ENCODE results near the gene AHDC1. TPM values are rescaled to one million over a fixed set of nuclear protein-coding genes. Genes with fewer than 3 reads are reported as not detected.

The AHDC1 gene
- total and polyA plus RNA-seq, 5 donors from 2014 or later = 0.07 to 26.2 (median 0.71) TPM

DNA sequence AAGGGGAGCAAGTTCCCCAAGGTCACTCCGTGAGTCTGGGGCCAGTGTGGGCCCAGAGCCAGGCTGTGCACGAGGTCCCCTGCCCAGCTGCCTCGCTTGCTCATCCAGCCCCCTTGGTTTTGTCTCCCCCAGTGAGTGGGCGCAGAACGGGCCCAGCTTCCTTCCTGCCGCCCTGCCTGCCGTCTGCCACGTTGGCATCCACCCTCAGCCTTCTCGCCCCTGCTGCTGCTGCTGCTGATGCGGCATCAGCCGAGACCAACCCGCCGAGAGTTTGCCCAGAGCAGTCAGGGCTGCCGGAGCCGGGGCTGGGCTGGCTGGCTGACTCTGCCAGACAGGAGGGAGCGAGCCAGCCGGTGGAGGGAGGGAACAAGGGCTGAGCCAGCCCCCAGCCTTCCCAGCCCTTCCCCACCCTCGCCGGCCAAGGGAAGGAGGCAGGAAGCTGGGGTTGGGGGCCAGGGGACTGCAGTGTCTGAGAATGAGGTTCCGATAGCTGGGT lies 82.6 kb downstream of the AHDC1 start:
- H3K4me3 ChIP-seq (ENCODE audit: low read depth, low read length) = peak overlapping the region; percentile 87

DNA sequence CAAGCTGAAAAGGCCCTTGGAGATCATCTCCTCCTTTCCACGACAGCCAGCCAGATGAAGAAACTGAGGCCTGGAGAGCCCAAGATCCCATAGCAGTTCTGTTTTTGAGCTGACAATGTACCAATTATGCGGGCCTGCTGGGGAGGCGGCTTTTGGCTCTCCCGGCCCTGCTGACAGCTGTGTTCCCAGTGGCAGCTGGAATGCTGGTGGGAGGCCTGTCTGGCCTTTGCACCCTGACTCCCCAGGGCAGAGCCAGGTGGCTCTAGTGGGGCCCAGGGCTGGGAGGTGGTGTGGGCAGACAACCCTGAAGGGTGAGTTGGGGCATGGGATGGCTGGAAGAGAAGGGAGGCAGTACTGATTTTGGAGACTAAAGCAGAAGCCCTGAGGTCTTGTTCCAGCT lies 83.3 kb downstream of the AHDC1 start:
- no peaks in the 10 kb centered on the region for H3K9me3 Mint-ChIP-seq
- peaks cover 13 to 72% (median 39%) of the 10 kb centered on the region in 4 donors for H3K4me1 Mint-ChIP-seq
- DNase-seq (no peak), ATAC-seq (ENCODE audit: low read depth in 2 of 2) (no peak)
- no peaks in the 10 kb centered on the region for H3K27me3 Mint-ChIP-seq
- Histone ChIP-seq H3K36me3 (ENCODE audit: control insufficient read depth, insufficient read depth, low read length) (no peaks in the 10 kb centered on the region), H3K9me3 (ENCODE audit: control insufficient read depth in 2 of 2, low read length in 2 of 2) (no peaks in the 10 kb centered on the region), H3K4me1 (ENCODE audit: control insufficient read depth, insufficient read depth, low read length, poor library complexity, severe bottlenecking) (peaks cover 52% of the 10 kb centered on the region), H3K27me3 (ENCODE audit: control insufficient read depth, insufficient read depth, low read length) (no peaks in the 10 kb centered on the region), H3K27ac (ENCODE audit: insufficient read depth, low read length, poor library complexity, severe bottlenecking) (peak overlapping the region; percentile 84), H3K4me3 (ENCODE audit: low read depth, low read length) (no peak overlapping the region)
- peak overlapping the region; percentile 70 to 98 (median 95) for H3K4me3 Mint-ChIP-seq
- H3K36me3 Mint-ChIP-seq = no peaks in the 10 kb centered on the region
- peak overlapping the region; percentile 96 to 99 (median 98) for H3K27ac Mint-ChIP-seq

More for the DNA sequence above, 82.6 kb downstream of the AHDC1 start:
- peak overlapping the region; percentile 84 for H3K27ac ChIP-seq (ENCODE audit: insufficient read depth, low read length, poor library complexity, severe bottlenecking)
- Mint-ChIP-seq H3K4me3 (peak overlapping the region; percentile 94 to 98 (median 95)), H3K9me3 (no peaks in the 10 kb centered on the region), H3K27ac (peak overlapping the region; percentile 96 to 99 (median 98)), H3K27me3 (peaks cover 4% of the 10 kb centered on the region), H3K4me1 (peaks cover 18 to 79% (median 45%) of the 10 kb centered on the region in 4 donors), H3K36me3 (no peaks in the 10 kb centered on the region)
- H3K9me3 ChIP-seq (ENCODE audit: control insufficient read depth in 2 of 2, low read length in 2 of 2) = no peaks in the 10 kb centered on the region
- no peaks in the 10 kb centered on the region for H3K27me3 ChIP-seq (ENCODE audit: control insufficient read depth, insufficient read depth, low read length)
- H3K4me1 ChIP-seq (ENCODE audit: control insufficient read depth, insufficient read depth, low read length, poor library complexity, severe bottlenecking) = peaks cover 59% of the 10 kb centered on the region
- peak; percentile 27 to 30 for ATAC-seq (ENCODE audit: low read depth in 2 of 2)
- peak; percentile 20 to 73 (median 51) for DNase-seq
- H3K36me3 ChIP-seq (ENCODE audit: control insufficient read depth, insufficient read depth, low read length) = no peaks in the 10 kb centered on the region

DNA sequence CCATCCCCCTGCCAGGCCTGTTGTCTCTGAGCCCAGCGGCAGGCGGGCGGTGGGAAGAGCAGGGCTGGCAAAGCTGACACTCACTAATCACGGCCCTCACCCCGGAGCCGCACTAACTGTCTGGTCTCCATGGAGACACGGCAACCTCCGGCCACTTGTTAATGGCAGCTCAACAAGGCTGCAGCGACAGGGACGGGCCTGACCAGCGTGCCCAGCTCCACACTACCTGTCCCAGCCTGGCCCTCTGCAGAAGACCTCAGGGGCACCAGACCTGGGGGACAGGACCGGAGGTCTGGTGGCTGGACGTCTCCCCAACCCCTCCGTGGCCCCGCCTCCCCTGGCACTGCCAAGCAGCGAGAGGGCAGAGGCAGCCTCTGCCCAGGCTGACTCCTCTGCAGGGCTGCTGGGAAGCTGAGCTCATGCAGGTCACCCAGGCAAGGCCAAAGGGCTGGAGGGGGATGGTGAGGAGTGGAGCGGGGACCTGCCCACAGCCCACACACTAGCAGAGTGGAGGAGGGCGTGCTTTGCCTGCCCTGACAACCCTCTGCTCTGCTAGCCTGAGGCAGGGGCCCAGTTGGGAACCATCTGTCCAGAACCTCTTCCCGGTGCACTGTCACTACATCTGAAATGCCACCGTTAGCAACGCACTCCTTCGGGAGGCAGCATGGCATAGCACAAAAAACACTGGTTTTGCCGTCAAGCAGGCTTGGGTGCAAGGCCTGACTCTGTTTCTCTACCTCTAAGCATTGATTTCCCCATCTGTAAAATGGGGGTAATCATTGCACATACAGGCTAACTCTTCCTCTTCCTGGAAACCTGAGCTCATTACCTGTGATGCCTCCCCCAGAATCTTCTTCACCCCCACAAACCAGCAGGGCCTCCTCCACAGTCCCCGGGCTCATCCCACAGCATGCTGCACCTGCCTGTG lies 84.3 kb downstream of the AHDC1 start:
- ATAC-seq (ENCODE audit: low read depth in 2 of 2) (no peak), DNase-seq (no peak)
- H3K36me3 ChIP-seq (ENCODE audit: control insufficient read depth, insufficient read depth, low read length) = no peaks in the 10 kb centered on the region
- peak overlapping the region in 1 of 4 donors; percentile 94 for H3K4me3 Mint-ChIP-seq
- no peak overlapping the region for H3K4me3 ChIP-seq (ENCODE audit: low read depth, low read length)
- H3K4me1 Mint-ChIP-seq = peaks cover 6 to 62% (median 33%) of the 10 kb centered on the region in 4 donors
- no peaks in the 10 kb centered on the region for H3K27me3 Mint-ChIP-seq
- H3K9me3 Mint-ChIP-seq = no peaks in the 10 kb centered on the region
- H3K4me1 ChIP-seq (ENCODE audit: control insufficient read depth, insufficient read depth, low read length, poor library complexity, severe bottlenecking) = peaks cover 41% of the 10 kb centered on the region
- H3K9me3 ChIP-seq (ENCODE audit: control insufficient read depth in 2 of 2, low read length in 2 of 2) = no peaks in the 10 kb centered on the region
- H3K27ac ChIP-seq (ENCODE audit: insufficient read depth, low read length, poor library complexity, severe bottlenecking) = no peak overlapping the region
- no peaks in the 10 kb centered on the region for H3K36me3 Mint-ChIP-seq
- no peaks in the 10 kb centered on the region for H3K27me3 ChIP-seq (ENCODE audit: control insufficient read depth, insufficient read depth, low read length)
- H3K27ac Mint-ChIP-seq = peak overlapping the region in 2 of 3 donors; percentile 96 to 98

DNA sequence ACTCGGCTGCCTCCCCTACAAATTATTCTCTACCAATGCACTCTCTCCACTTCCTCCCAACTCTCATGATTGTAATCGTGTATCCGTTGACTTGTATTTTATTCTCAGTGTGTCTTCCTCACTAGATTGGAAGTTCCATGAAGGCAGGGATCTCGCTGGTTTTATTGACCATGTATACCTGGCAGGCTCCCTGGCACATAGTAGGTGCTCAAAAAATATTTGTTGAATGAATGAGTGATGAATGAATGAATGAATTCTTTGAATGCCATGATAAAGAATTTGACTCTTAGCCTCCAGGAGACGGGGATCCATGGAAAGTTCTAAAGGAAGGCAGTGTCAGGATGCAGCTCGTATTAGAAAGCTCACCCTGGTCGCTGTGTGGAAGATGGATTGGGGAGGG lies 85.1 kb downstream of the AHDC1 start:
- Histone ChIP-seq H3K9me3 (ENCODE audit: control insufficient read depth in 2 of 2, low read length in 2 of 2) (no peaks in the 10 kb centered on the region), H3K27me3 (ENCODE audit: control insufficient read depth, insufficient read depth, low read length) (no peaks in the 10 kb centered on the region), H3K27ac (ENCODE audit: insufficient read depth, low read length, poor library complexity, severe bottlenecking) (no peak overlapping the region), H3K4me3 (ENCODE audit: low read depth, low read length) (no peak overlapping the region), H3K36me3 (ENCODE audit: control insufficient read depth, insufficient read depth, low read length) (no peaks in the 10 kb centered on the region), H3K4me1 (ENCODE audit: control insufficient read depth, insufficient read depth, low read length, poor library complexity, severe bottlenecking) (peaks cover 33% of the 10 kb centered on the region)
- ATAC-seq (ENCODE audit: low read depth in 2 of 2) (no peak), DNase-seq (no peak)
- peak overlapping the region in 2 of 3 donors; percentile 52 to 60 for H3K27ac Mint-ChIP-seq
- peak overlapping the region in 1 of 4 donors; percentile 18 for H3K4me3 Mint-ChIP-seq
- H3K4me1 Mint-ChIP-seq = peaks cover 0 to 54% (median 25%) of the 10 kb centered on the region in 4 donors
- no peaks in the 10 kb centered on the region for H3K36me3 Mint-ChIP-seq
- no peaks in the 10 kb centered on the region for H3K27me3 Mint-ChIP-seq
- H3K9me3 Mint-ChIP-seq = no peaks in the 10 kb centered on the region

DNA sequence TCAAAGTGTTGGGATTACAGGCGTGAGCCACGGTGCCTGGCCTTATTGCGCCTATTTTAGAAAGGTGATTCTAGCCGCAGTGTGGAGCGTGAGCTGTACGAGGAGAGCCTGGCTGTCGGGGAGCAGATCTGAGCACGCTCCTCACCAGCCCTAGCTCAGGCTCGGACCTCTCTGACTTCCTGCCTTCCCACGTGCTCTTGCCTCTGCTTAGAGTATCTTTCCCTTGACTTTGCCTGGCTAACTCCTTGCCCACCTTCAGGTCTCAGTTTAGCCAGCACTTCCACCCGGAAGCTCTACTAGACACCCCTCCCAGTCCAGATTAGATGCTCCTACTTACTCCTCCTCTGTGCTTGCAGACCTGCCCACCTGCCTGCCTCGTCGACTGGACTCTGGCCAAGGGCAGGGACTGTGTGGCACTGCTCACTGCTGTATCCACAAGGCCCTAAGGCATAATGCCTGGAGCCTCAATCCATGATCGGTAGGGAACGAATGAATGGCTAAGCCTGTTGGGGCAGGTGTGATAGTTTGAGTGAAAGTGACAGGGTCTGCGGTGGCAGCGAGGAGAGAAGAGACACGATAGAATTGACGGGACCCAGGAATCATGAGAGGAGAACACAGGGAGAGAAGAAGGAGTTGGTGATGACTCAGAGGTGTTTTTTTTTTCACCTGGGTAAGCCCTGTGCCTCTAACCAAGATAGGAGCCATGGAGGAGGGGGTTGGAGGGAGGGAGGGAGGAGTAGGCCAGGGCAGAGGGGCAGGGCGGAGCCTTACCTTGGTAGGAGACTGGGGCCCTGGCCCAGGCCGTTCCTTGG lies 85.8 kb downstream of the AHDC1 start:
- Histone ChIP-seq H3K4me1 (ENCODE audit: control insufficient read depth, insufficient read depth, low read length, poor library complexity, severe bottlenecking) (peaks cover 26% of the 10 kb centered on the region), H3K27ac (ENCODE audit: insufficient read depth, low read length, poor library complexity, severe bottlenecking) (no peak overlapping the region), H3K27me3 (ENCODE audit: control insufficient read depth, insufficient read depth, low read length) (no peaks in the 10 kb centered on the region), H3K9me3 (ENCODE audit: control insufficient read depth in 2 of 2, low read length in 2 of 2) (no peaks in the 10 kb centered on the region), H3K4me3 (ENCODE audit: low read depth, low read length) (no peak overlapping the region), H3K36me3 (ENCODE audit: control insufficient read depth, insufficient read depth, low read length) (no peaks in the 10 kb centered on the region)
- Mint-ChIP-seq H3K4me1 (peaks cover 0 to 47% (median 21%) of the 10 kb centered on the region in 4 donors), H3K4me3 (peak overlapping the region in 2 of 4 donors; percentile 12 to 74), H3K9me3 (no peaks in the 10 kb centered on the region), H3K27ac (peak overlapping the region in 2 of 3 donors; percentile 60 to 80), H3K36me3 (no peaks in the 10 kb centered on the region), H3K27me3 (no peaks in the 10 kb centered on the region)
- DNase-seq = no peak
- no peak for ATAC-seq (ENCODE audit: low read depth in 2 of 2)

DNA sequence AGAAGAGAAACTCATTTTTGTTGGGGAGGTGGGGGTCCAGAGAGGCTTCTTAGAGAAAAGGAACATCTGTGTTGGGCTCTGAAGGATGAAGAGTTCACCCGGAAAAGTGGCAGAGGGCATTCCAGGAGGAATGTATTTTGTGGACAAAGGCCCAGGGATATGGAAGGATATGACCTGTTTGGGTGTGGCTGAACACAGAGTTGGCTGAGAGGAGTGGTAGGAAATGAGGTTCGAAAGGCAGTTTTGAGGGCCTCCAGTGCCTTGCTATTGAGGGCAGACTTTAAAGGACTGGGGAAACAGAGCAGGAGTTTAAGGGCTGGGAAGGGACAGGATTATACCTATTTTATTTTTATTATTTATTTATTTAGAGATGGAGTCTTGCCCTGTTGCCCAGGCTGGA lies 86.6 kb downstream of the AHDC1 start:
- Mint-ChIP-seq H3K27me3 (no peaks in the 10 kb centered on the region), H3K36me3 (no peaks in the 10 kb centered on the region), H3K4me1 (peaks cover 0 to 39% (median 18%) of the 10 kb centered on the region in 4 donors), H3K4me3 (peak overlapping the region in 1 of 4 donors; percentile 76), H3K9me3 (no peaks in the 10 kb centered on the region), H3K27ac (peak overlapping the region in 1 of 3 donors; percentile 70)
- Histone ChIP-seq H3K4me3 (ENCODE audit: low read depth, low read length) (no peak overlapping the region), H3K9me3 (ENCODE audit: control insufficient read depth in 2 of 2, low read length in 2 of 2) (no peaks in the 10 kb centered on the region), H3K27ac (ENCODE audit: insufficient read depth, low read length, poor library complexity, severe bottlenecking) (no peak overlapping the region), H3K4me1 (ENCODE audit: control insufficient read depth, insufficient read depth, low read length, poor library complexity, severe bottlenecking) (peaks cover 18% of the 10 kb centered on the region), H3K36me3 (ENCODE audit: control insufficient read depth, insufficient read depth, low read length) (no peaks in the 10 kb centered on the region), H3K27me3 (ENCODE audit: control insufficient read depth, insufficient read depth, low read length) (no peaks in the 10 kb centered on the region)
- no peak for DNase-seq
- ATAC-seq (ENCODE audit: low read depth in 2 of 2) = no peak

DNA sequence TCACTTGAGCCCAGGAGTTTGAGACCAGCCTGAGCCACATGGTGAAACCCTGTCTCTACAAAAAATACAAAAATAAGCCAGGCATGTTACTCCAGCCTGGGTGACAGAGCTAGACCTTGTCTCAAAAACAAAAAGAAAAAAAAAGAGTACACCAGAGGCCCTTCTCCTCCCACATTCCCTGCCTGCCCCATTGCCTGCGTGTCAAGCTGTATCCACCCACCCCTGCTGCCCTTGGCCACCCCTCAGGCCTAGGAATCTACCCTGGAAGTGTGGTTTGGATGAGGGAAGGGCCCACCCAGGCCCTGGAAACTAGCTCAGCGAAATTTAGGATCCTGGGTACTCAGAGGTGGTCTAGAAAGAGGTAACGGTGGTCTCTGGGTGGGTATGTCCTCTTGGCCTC lies 88.3 kb downstream of the AHDC1 start:
- DNase-seq (no peak), ATAC-seq (ENCODE audit: low read depth in 2 of 2) (no peak)
- Mint-ChIP-seq H3K4me3 (no peak overlapping the region), H3K27me3 (no peaks in the 10 kb centered on the region), H3K4me1 (peaks cover 0 to 22% (median 6%) of the 10 kb centered on the region in 4 donors), H3K9me3 (no peaks in the 10 kb centered on the region), H3K36me3 (no peaks in the 10 kb centered on the region), H3K27ac (peak overlapping the region in 2 of 3 donors; percentile 36 to 52)
- Histone ChIP-seq H3K27me3 (ENCODE audit: control insufficient read depth, insufficient read depth, low read length) (no peaks in the 10 kb centered on the region), H3K36me3 (ENCODE audit: control insufficient read depth, insufficient read depth, low read length) (no peaks in the 10 kb centered on the region), H3K4me3 (ENCODE audit: low read depth, low read length) (no peak overlapping the region), H3K27ac (ENCODE audit: insufficient read depth, low read length, poor library complexity, severe bottlenecking) (no peak overlapping the region), H3K9me3 (ENCODE audit: control insufficient read depth in 2 of 2, low read length in 2 of 2) (no peaks in the 10 kb centered on the region), H3K4me1 (ENCODE audit: control insufficient read depth, insufficient read depth, low read length, poor library complexity, severe bottlenecking) (peaks cover 2% of the 10 kb centered on the region)

All from CD4-positive, CD25-positive, alpha-beta regulatory T cell (primary cell).